Measurements from ENCODE around the gene NTN5.

DNA sequence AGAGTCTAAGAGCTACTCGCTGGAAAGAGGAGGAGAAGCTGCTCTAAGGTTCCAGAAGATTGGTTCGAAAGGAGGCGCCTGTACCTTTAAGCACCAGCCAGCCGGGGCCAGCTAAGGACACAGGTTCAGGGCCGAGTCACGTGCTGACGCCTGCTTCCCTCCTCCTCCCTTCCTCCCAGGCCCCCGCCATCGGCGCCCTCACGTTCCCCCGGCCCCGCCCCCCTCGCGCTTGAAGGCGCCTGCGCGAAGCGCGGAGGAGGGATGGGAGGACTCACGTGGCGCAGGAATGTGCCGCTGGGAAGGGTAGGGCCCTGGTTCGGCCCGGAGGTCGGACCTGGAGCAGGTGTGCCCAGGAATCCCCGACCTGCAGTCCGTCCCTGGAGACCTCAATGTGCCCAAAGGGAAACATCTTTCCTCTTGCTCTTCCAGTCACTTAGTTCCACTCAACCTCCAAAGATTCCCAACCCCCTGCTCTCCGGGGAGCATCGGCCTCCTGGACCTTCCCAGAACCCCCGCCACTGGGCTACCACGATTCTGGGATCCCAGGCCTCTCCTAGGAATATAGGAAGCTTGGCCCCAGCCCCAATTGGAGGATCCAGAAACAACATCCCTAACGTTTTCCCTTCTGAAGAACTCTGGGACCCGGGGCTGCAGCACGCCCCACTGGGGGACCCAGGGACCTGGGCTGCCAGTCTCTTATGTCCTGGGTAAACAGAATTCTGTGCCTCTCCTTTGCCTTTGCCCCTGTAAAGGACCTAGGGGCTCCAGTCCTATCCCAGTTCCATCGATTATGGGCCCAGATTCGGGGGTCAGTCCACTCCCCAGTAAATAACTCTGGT lies 38.2 kb downstream of the NTN5 start:
- TF ChIP-seq POLR2A (IDR thresholded peaks at IDR 0.05; ENCODE audit: low read depth, low read length) (no peak), POLR2AphosphoS5 (IDR thresholded peaks at IDR 0.05; ENCODE audit: low read depth, low read length) (no peak), TAF1 (IDR thresholded peaks at IDR 0.05; ENCODE audit: low read depth, low read length) (no peak), SPI1 (IDR thresholded peaks at IDR 0.05; ENCODE audit: low read depth, low read length) (no peak; the same call in 1 of the 2 replicates)

All from GM12891 (cell line).